ENCODE data around the gene HTR1B. TPM values are rescaled to one million over a fixed set of nuclear protein-coding genes. Genes with fewer than 3 reads are reported as not detected.

Gene HTR1B
- total and polyA plus RNA-seq, 2 donors (not counting 3 experiments of a cell fraction or from before 2014, with no cell fraction given) = 57.5 to 68.7 TPM

DNA sequence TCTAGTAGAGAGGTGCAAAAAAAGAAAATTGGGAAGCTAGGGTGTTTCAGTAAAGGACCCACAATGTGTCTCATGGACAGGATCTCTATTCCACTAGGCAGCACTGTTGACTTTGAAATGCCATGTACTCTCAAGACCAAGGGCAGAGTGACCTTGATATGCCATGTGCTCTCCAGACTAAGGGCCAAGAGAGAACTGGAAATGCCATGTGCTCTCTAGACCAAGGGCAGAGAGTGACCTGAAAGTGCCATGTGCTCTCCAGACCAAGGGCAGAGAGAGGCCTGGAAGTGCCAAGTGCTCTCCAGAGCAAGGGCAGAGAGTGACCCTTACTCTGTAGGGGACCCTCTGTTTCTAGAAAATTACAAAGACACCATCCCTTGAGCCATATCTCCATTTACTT, 49.3 kb upstream of the HTR1B start:
- H2AFZ ChIP-seq (ENCODE audit: low read depth, low read length) = no peak overlapping the region
- TF ChIP-seq MYC (IDR thresholded peaks at IDR 0.05; ENCODE audit: low read depth, low read length) = no peak
- TF ChIP-seq FOS (IDR thresholded peaks at IDR 0.05; ENCODE audit: borderline replicate concordance, insufficient read depth, low read length) = no peak
- TF ChIP-seq MAX (IDR thresholded peaks at IDR 0.05; ENCODE audit: insufficient read depth, insufficient read length) = peak; percentile 62
- TF ChIP-seq POLR2AphosphoS5 (IDR thresholded peaks at IDR 0.05; ENCODE audit: insufficient read depth, low read depth, low read length) = no peak
- no peak for TF ChIP-seq EZH2 (IDR thresholded peaks at IDR 0.05; ENCODE audit: borderline replicate concordance, low read depth, low read length, severe bottlenecking)
- no peak for TF ChIP-seq JUN (IDR thresholded peaks at IDR 0.05; ENCODE audit: borderline replicate concordance, insufficient read depth, insufficient read length, low read depth)
- no peaks in the 10 kb centered on the region for H3K9me1 ChIP-seq (replicated peaks; ENCODE audit: control insufficient read depth, extremely low read depth, insufficient read depth, low read length)
- POLR2A ChIA-PET = no interaction called here
- no peaks in the 10 kb centered on the region for H4K20me1 ChIP-seq (replicated peaks; ENCODE audit: control insufficient read depth, extremely low read depth, insufficient read depth, low read length)
- CTCF ChIA-PET = no interaction called here
- H3K4me3 ChIP-seq (replicated peaks in 1 of 3; ENCODE audit: insufficient read depth in 1 of 3, low read depth in 1 of 3, low read length in 3 of 3) = no peak overlapping the region
- intact Hi-C loops (cut with micrococcal nuclease) = no loop called here
- no peak for DNase-seq (ENCODE audit: low read depth, low spot score)
- H3K4me1 ChIP-seq (ENCODE audit: control insufficient read depth, extremely low read depth, insufficient read depth, low read length) = no peaks in the 10 kb centered on the region
- no peak overlapping the region for H3K27ac ChIP-seq (ENCODE audit: insufficient read depth, low read depth, low read length)
- no peaks in the 10 kb centered on the region for H3K27me3 ChIP-seq (ENCODE audit: control insufficient read depth in 2 of 2, insufficient read depth in 2 of 2, low read length in 2 of 2)
- no peaks in the 10 kb centered on the region for H3K36me3 ChIP-seq (ENCODE audit: control insufficient read depth in 2 of 2, extremely low read depth in 1 of 2, insufficient read depth in 2 of 2, low read length in 2 of 2)
- H3K9me3 ChIP-seq (replicated peaks; ENCODE audit: control insufficient read depth, insufficient read depth, low read length) = peaks cover 3% of the 10 kb centered on the region
- no TSS peak for BruUV-seq (replicated peaks)
- no peak overlapping the region for H3K9ac ChIP-seq (replicated peaks; ENCODE audit: extremely low read depth, insufficient read depth, low read length)
- dilution Hi-C loops (cut with MboI; ENCODE audit: extremely low pct_ligation_motif_present, low sequenced_read_pairs) = no loop called here
- no peaks in the 10 kb centered on the region for H3K79me2 ChIP-seq (ENCODE audit: control insufficient read depth, insufficient read depth, low read length)
- no peak overlapping the region for H3K4me2 ChIP-seq (ENCODE audit: insufficient read depth, low read length)
- FAIRE-seq = no peak

DNA sequence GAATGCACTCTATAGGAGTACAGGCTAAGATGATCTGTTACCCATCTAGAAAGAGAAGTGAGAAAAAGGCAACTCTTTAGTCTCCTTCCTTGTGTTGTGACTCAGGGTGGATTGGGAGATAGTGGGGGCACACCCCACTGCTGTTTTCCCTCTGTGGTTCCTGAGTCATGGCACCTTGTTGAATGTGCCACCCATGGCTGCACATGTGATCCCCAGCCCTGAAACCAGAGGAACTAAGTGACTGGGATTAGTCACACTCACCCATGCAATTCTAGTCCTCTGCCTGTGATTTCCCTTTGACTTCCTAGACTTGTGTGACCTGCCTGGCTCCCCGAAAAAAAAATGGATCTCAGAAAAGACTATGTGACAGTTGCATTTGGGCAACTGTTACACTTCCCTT, 48.6 kb upstream of the HTR1B start:
- ChIA-PET CTCF (no interaction called here), POLR2A (no interaction called here)
- Histone ChIP-seq H3K36me3 (ENCODE audit: control insufficient read depth in 2 of 2, extremely low read depth in 1 of 2, insufficient read depth in 2 of 2, low read length in 2 of 2) (no peaks in the 10 kb centered on the region), H4K20me1 (replicated peaks; ENCODE audit: control insufficient read depth, extremely low read depth, insufficient read depth, low read length) (no peaks in the 10 kb centered on the region), H3K27me3 (ENCODE audit: control insufficient read depth in 2 of 2, insufficient read depth in 2 of 2, low read length in 2 of 2) (no peaks in the 10 kb centered on the region), H3K27ac (ENCODE audit: insufficient read depth, low read depth, low read length) (no peak overlapping the region), H3K9me1 (replicated peaks; ENCODE audit: control insufficient read depth, extremely low read depth, insufficient read depth, low read length) (no peaks in the 10 kb centered on the region), H3K4me3 (replicated peaks in 1 of 3; ENCODE audit: insufficient read depth in 1 of 3, low read depth in 1 of 3, low read length in 3 of 3) (no peak overlapping the region), H3K9me3 (replicated peaks; ENCODE audit: control insufficient read depth, insufficient read depth, low read length) (peaks cover 3% of the 10 kb centered on the region), H3K4me2 (ENCODE audit: insufficient read depth, low read length) (no peak overlapping the region), H3K4me1 (ENCODE audit: control insufficient read depth, extremely low read depth, insufficient read depth, low read length) (no peaks in the 10 kb centered on the region), H2AFZ (ENCODE audit: low read depth, low read length) (no peak overlapping the region), H3K9ac (replicated peaks; ENCODE audit: extremely low read depth, insufficient read depth, low read length) (no peak overlapping the region), H3K79me2 (ENCODE audit: control insufficient read depth, insufficient read depth, low read length) (no peaks in the 10 kb centered on the region)
- BruUV-seq (replicated peaks) = no TSS peak
- no peak for FAIRE-seq
- dilution Hi-C loops (cut with MboI; ENCODE audit: extremely low pct_ligation_motif_present, low sequenced_read_pairs) (no loop called here), intact Hi-C loops (cut with micrococcal nuclease) (no loop called here)
- no peak for TF ChIP-seq CTCF (IDR thresholded peaks at IDR 0.05; ENCODE audit: extremely low read depth in 1 of 2, insufficient read depth in 1 of 2, low read depth in 1 of 2, low read length in 2 of 2)
- TF ChIP-seq GATA2 (IDR thresholded peaks at IDR 0.05; ENCODE audit: insufficient read depth, insufficient read length, low read depth, low read length) = no peak
- DNase-seq (ENCODE audit: low read depth, low spot score) = no peak
